HK-2 (cell line): ENCODE data around the gene ARPP19.
A peak's percentile ranks its signal among the peaks of the same experiment; 100 is the strongest.
"Not testable (repeated sequence)": the region's sequence is repeated elsewhere in the genome, so short reads cannot be mapped to it uniquely, and the experiment has no call there.

Experiments
- DNase-seq: peaks from one replicate; pipeline ENCODE4 v3.0.0-alpha.2; 2018; ENCODE audit not compliant: unreplicated experiment

ARPP19 gene

GRCh38 chr15:52551186-52551585, 17.6 kb downstream of the ARPP19 start:
- not testable (repeated sequence) for DNase-seq

- DNase-seq = no peak
Observed at GRCh38 chr15:52546031-52546751, 22.6 kb downstream of the ARPP19 start.

GRCh38 chr15:52540374-52541012, 28.3 kb downstream of the ARPP19 start:
- DNase-seq = no peak

GRCh38 chr15:52537459-52537858, 31.4 kb downstream of the ARPP19 start:
- no peak for DNase-seq

- no peak for DNase-seq
Observed at GRCh38 chr15:52532427-52532826, 36.4 kb downstream of the ARPP19 start.

GRCh38 chr15:52529940-52530339, 38.9 kb downstream of the ARPP19 start:
- no peak for DNase-seq

GRCh38 chr15:52529341-52529924, 39.4 kb downstream of the ARPP19 start:
- DNase-seq = peak; percentile 8

- peak; percentile 67 for DNase-seq
Observed at GRCh38 chr15:52528564-52529340, 40.1 kb downstream of the ARPP19 start, which contains the start of gene MYO5A. Gene MYO5A (minus strand): TSS chr15:52528880. CDS start chr15:52528806, 74 bp downstream.

- DNase-seq = peak; percentile 27
Observed at GRCh38 chr15:52527911-52528563, 40.8 kb downstream of the ARPP19 start.

GRCh38 chr15:52527196-52527910, 41.5 kb downstream of the ARPP19 start:
- no peak for DNase-seq

- DNase-seq = no peak
Observed at GRCh38 chr15:52524223-52525136, 44.4 kb downstream of the ARPP19 start.

GRCh38 chr15:52523647-52524046, 45.2 kb downstream of the ARPP19 start:
- no peak for DNase-seq

- no peak for DNase-seq
Observed at GRCh38 chr15:52523192-52523591, 45.6 kb downstream of the ARPP19 start.

GRCh38 chr15:52521682-52522081, 47.1 kb downstream of the ARPP19 start:
- DNase-seq = no peak

- DNase-seq = no peak
Observed at GRCh38 chr15:52520421-52520820, 48.4 kb downstream of the ARPP19 start.

- DNase-seq = no peak
Observed at GRCh38 chr15:52518487-52519371, 50.1 kb downstream of the ARPP19 start.

GRCh38 chr15:52517014-52517413, 51.8 kb downstream of the ARPP19 start:
- no peak for DNase-seq

GRCh38 chr15:52515343-52515742, 53.5 kb downstream of the ARPP19 start:
- no peak for DNase-seq

GRCh38 chr15:52514482-52514881, 54.3 kb downstream of the ARPP19 start:
- DNase-seq = no peak
